ENCODE results near the gene EPB41L2. TPM values are rescaled to one million over a fixed set of nuclear protein-coding genes. Genes with fewer than 3 reads are reported as not detected.

EPB41L2 gene
- total RNA-seq, 4 donors from 2014 or later = 58.8 to 105 (median 81.3) TPM

DNA sequence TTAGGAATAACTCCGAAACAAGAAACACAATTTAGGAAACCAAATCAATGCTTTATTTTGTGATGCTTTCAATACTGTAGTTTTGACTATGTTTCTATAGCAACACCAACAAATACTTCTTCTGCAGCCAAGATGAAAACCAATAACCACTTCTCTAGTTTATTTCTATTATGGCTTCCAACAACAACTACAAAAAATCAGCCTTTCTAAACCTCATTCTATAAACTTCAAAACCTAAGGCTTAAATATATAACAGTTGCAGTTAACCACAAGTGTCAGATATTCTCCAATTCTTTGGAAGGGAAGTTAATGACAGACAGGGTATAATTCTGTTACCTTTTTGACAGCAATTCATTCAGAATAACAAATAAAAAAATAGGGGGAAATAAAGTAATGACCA is 80.9 kb downstream of the EPB41L2 start:
- DNase-seq = no peak
- Histone ChIP-seq H3K9me3 (no peaks in the 10 kb centered on the region), H3K27me3 (no peaks in the 10 kb centered on the region), H3K27ac (no peak overlapping the region), H3K4me1 (peaks cover 4% of the 10 kb centered on the region in 2 donors), H3K36me3 (no peaks in the 10 kb centered on the region), H3K4me3 (replicated peaks in 1 of 3) (no peak overlapping the region)
- no peak for TF ChIP-seq POLR2A (IDR thresholded peaks at IDR 0.05)
- TF ChIP-seq, protein P1, sequence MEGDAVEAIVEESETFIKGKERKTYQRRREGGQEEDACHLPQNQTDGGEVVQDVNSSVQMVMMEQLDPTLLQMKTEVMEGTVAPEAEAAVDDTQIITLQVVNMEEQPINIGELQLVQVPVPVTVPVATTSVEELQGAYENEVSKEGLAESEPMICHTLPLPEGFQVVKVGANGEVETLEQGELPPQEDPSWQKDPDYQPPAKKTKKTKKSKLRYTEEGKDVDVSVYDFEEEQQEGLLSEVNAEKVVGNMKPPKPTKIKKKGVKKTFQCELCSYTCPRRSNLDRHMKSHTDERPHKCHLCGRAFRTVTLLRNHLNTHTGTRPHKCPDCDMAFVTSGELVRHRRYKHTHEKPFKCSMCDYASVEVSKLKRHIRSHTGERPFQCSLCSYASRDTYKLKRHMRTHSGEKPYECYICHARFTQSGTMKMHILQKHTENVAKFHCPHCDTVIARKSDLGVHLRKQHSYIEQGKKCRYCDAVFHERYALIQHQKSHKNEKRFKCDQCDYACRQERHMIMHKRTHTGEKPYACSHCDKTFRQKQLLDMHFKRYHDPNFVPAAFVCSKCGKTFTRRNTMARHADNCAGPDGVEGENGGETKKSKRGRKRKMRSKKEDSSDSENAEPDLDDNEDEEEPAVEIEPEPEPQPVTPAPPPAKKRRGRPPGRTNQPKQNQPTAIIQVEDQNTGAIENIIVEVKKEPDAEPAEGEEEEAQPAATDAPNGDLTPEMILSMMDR (IDR thresholded peaks at IDR 0.05) = no peak
- intact Hi-C loops (cut with DNase I) = no loop called here
- WGBS, 2 donors = 70 to 76% methylated on average over 1 of the region's 1 CpG

DNA sequence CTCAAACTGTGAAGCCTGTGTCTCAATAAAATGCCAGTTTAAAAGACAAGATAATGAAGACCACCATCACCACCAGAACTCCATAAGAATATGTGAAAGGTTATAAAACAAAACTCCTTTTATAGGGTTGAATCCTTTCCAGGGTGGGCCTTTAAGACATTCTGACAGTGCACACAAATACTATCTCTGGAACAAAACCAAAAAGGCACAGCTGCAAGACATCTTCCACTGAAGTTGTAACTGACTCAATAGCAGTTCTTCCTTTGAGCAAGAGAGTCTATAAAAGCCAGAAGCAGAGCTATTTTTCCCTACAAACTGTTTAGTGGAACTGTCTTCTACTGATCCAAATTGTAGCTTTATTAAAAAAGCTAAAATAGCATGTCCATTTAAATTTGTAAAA is 81.6 kb downstream of the EPB41L2 start:
- Histone ChIP-seq H3K27me3 (no peaks in the 10 kb centered on the region), H3K27ac (no peak overlapping the region), H3K4me3 (replicated peaks in 1 of 3) (no peak overlapping the region), H3K4me1 (peaks cover 4% of the 10 kb centered on the region in 2 donors), H3K36me3 (no peaks in the 10 kb centered on the region), H3K9me3 (no peaks in the 10 kb centered on the region)
- TF ChIP-seq POLR2A (IDR thresholded peaks at IDR 0.05) = no peak
- TF ChIP-seq, protein P1 (IDR thresholded peaks at IDR 0.05) = no peak
- intact Hi-C loops (cut with DNase I) = no loop called here
- DNase-seq = no peak

DNA sequence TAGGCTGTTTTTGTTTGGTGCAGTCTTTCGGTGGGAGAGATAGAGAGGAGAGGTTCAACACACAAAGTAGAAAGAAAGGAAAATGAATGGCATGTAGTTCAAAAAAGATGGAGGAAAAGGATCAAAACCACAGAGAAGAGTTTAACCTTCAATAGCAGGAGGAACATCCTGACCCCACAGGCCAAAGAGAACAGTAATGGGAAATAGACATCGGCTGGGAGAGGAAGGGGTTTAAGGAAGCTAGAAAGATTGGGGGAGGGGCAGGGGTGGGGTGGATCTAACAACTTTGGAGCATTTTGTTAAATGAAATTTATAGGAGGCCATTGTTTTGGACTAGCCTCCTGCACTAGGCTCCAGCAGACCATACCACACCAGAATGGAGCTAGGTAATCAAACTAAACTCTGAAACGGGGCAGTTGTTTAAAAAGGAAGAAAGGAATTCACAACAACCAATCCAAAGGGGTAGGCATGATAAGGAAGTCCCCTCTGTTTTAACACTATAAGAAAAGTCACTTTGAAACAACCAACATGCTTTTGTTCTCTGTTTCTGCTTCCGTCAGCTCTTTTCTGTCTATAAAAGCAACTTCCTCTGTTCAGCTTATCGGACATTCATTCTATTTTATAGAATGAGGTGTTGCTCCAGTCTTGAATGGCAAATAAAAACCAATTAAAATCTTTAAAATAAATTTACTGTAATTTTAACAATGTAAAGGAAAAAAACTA is 82.6 kb downstream of the EPB41L2 start:
- TF ChIP-seq, protein P1 (IDR thresholded peaks at IDR 0.05) = no peak
- no peak for TF ChIP-seq POLR2A (IDR thresholded peaks at IDR 0.05)
- no peak for DNase-seq
- Histone ChIP-seq H3K4me1 (peaks cover 4% of the 10 kb centered on the region in 2 donors), H3K36me3 (no peaks in the 10 kb centered on the region), H3K27me3 (no peaks in the 10 kb centered on the region), H3K9me3 (no peaks in the 10 kb centered on the region), H3K4me3 (replicated peaks in 1 of 3) (no peak overlapping the region), H3K27ac (no peak overlapping the region)
- intact Hi-C loops (cut with DNase I) = no loop called here
- WGBS, 2 donors = 78 to 84% methylated on average over 5 of the region's 5 CpGs

DNA sequence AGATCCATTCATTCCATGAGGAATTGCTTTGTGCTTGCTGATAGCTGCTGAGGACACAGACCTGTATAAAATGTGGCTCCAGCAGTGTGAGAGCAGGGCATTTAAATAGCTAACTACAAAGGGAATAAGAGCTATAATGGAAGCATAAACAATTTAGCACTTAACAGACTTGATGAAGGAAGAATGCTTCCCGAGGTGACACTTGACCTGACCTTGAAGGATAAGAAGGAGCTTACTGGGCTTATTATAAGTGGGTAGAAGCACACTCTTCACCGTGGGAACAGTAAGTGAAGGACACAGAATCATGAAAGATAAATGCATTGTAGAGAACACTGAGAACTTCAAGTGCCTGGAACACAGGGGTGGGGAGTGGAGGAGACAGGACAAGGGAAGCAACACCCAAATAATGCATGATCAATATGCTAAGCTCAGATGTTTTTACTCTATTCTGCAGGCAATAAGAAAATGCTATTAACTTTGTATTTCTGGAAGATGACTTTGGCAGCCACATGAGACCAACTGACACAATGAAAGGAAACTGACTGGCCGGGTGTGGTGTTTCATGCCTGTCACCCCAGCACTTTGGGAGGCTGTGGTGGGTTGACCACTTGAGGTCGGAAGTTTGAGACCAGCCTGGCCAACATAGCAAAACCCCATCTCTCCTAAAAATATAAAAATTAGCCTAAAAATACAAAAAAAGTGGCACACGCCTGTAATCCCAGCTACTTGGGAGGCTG is 84.2 kb downstream of the EPB41L2 start:
- H3K9me3 ChIP-seq = no peaks in the 10 kb centered on the region
- DNase-seq = no peak
- intact Hi-C loops (cut with DNase I) = no loop called here
- no peaks in the 10 kb centered on the region for H3K36me3 ChIP-seq
- peaks cover 4% of the 10 kb centered on the region in 2 donors for H3K4me1 ChIP-seq
- no peak overlapping the region for H3K27ac ChIP-seq
- WGBS, 2 donors = 51 to 54% methylated on average over 5 of the region's 5 CpGs
- no peak for TF ChIP-seq POLR2A (IDR thresholded peaks at IDR 0.05)
- TF ChIP-seq, protein P1 (IDR thresholded peaks at IDR 0.05) = no peak
- H3K4me3 ChIP-seq (replicated peaks in 1 of 3) = no peak overlapping the region
- no peaks in the 10 kb centered on the region for H3K27me3 ChIP-seq

DNA sequence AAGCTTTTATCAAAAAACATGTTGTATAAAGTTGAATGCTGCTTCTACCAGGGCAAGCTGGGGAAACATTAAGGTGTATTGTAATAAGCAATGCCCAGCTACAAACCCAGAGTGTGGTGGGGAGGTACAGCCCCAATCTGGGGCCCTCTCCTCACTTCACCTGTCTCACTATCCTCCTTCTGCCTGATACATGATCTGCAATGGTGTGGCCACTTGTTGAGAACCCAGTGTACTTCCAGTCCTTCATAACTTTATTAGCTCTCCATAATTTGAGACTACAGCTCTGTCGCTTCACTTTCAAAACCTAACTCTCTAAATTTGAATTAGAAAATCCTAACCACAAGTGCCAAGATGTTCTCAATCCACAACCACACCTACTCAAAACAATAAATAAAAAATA is 84.9 kb downstream of the EPB41L2 start:
- no peak overlapping the region for H3K4me3 ChIP-seq (replicated peaks in 1 of 3)
- H3K9me3 ChIP-seq = no peaks in the 10 kb centered on the region
- H3K27ac ChIP-seq = no peak overlapping the region
- no peaks in the 10 kb centered on the region for H3K36me3 ChIP-seq
- WGBS, 2 donors = 97 to 98% methylated on average over 1 of the region's 1 CpG
- peaks cover 4% of the 10 kb centered on the region in 2 donors for H3K4me1 ChIP-seq
- intact Hi-C loops (cut with DNase I) = no loop called here
- H3K27me3 ChIP-seq = no peaks in the 10 kb centered on the region
- no peak for DNase-seq
- no peak for TF ChIP-seq POLR2A (IDR thresholded peaks at IDR 0.05)
- TF ChIP-seq, protein P1 (IDR thresholded peaks at IDR 0.05) = no peak
